Caco-2 (cell line): Measurements from ENCODE around the gene ZNF277. TPM values are rescaled to one million over a fixed set of nuclear protein-coding genes. Genes with fewer than 3 reads are reported as not detected.

Source experiments
- BruUV-seq: library from RNA; stranded (reverse); fragments of 400-500 nt; replicated peaks from 2 replicates; lab custom pipeline; 2021; lab: Mats Ljungman, UMichigan
- CTCF ChIA-PET: fragments of 300-600 bp; sonication (Branson Sonifier 250); formaldehyde crosslinking; loops from one replicate; lab custom pipeline; 2022; ENCODE audit warnings: antibody characterized with exemption; lab: Charles Lee
- POLR2A ChIA-PET: fragments of 300-600 bp; sonication (Branson Sonifier 250); formaldehyde crosslinking; loops from one replicate; lab custom pipeline; 2022; ENCODE audit warnings: antibody characterized with exemption; lab: Charles Lee
- DNase-seq, 2 experiments: peaks; one replicate each; pipeline versions ENCODE4 v3.0.0 to v3.0.0-alpha.2; 2020 to 2022
- H3K27me3 ChIP-seq: replicated peaks from 2 replicates; pipeline ENCODE4 v1.6.0; 2011; ENCODE audit warnings: low read length; ENCODE audit not compliant: control insufficient read depth, insufficient read depth
- H3K36me3 ChIP-seq: 2 replicates; pipeline ENCODE4 v1.5.1; 2011; ENCODE audit warnings: low read length; ENCODE audit not compliant: control insufficient read depth, insufficient read depth
- H3K4me1 ChIP-seq: fragments of 250-450 bp; sonication (Bioruptor Pico); 2 replicates; pipeline ENCODE4 v1.5.1; 2020; ENCODE audit warnings: mild to moderate bottlenecking
- H3K4me3 ChIP-seq: 2 replicates; pipeline ENCODE4 v1.5.1; 2011; ENCODE audit warnings: low read depth, mild to moderate bottlenecking, control low read depth, low read length
- H3K9me3 ChIP-seq: fragments of 250-450 bp; sonication (Bioruptor Pico); 2 replicates; pipeline ENCODE4 v1.5.1; 2020; ENCODE audit warnings: mild to moderate bottlenecking, moderate library complexity
- H3K27ac Mint-ChIP-seq: one replicate; pipeline ENCODE4 v1.8.0; 2022; ENCODE audit warnings: mixed read lengths; ENCODE audit not compliant: unreplicated experiment
- H3K27me3 Mint-ChIP-seq: one replicate; pipeline ENCODE4 v1.8.0; 2022; ENCODE audit warnings: mixed read lengths; ENCODE audit not compliant: insufficient read depth, unreplicated experiment
- H3K36me3 Mint-ChIP-seq: one replicate; pipeline ENCODE4 v1.8.0; 2022; ENCODE audit warnings: mild to moderate bottlenecking, mixed read lengths; ENCODE audit not compliant: insufficient read depth, unreplicated experiment
- H3K4me1 Mint-ChIP-seq: one replicate; pipeline ENCODE4 v1.8.0; 2022; ENCODE audit warnings: low read depth, mixed read lengths; ENCODE audit not compliant: unreplicated experiment
- H3K4me3 Mint-ChIP-seq: one replicate; pipeline ENCODE4 v1.8.0; 2022; ENCODE audit warnings: mild to moderate bottlenecking, moderate library complexity, mixed read lengths; ENCODE audit not compliant: unreplicated experiment
- H3K9me3 Mint-ChIP-seq: one replicate; pipeline ENCODE4 v1.8.0; 2022; ENCODE audit warnings: mixed read lengths; ENCODE audit not compliant: unreplicated experiment
- intact Hi-C: fragments of 100-400 bp; cut with micrococcal nuclease; formaldehyde crosslinking; loops from one replicate; pipeline ENCODE4 v1.10.0; 2022; ENCODE audit not compliant: unreplicated experiment
- total RNA-seq: library from RNA; stranded (reverse); gene quantifications from 2 replicates; pipeline ENCODE4 v1.2.3, GENCODE V29; 2022
- TF ChIP-seq, protein P1 (sequence below), 2 experiments: fragments of 200-600 bp in 1 of 2; IDR thresholded peaks; 1 replicate in 1 of 2; 2 replicates in 1 of 2; pipeline versions ENCODE4 v1.5.1 to v1.8.0; 2011 to 2022; ENCODE audit warnings: antibody characterized with exemption in 1 of 2, control low read depth in 1 of 2, inconsistent platforms in 1 of 2, low read depth in 1 of 2, low read length in 1 of 2, mild to moderate bottlenecking in 1 of 2, moderate library complexity in 1 of 2; ENCODE audit not compliant: insufficient read depth in 1 of 2, severe bottlenecking in 1 of 2, unreplicated experiment in 1 of 2

Gene ZNF277
- total RNA-seq, 1 experiment from 2014 or later: 22.8 TPM

DNA sequence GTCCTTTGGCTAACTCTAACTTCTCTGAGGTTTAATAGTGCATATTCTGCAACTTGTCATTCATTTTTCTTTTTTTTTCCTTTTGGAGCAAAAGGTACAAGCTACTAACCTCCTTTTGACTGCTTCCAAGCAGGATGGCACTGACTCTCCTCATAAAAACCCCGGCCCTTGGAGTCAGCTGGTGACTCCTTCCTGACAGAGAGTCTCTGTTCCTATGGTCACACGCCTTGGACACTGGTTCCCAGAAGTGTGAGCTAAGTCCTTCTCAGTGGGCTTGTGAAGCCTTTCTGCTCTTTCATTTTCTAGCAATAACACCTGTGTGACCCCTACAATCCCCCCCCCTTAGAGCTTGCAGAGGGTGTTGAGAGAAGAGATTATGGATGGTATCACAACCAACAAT, 22.0 kb upstream of the ZNF277 start:
- Mint-ChIP-seq H3K36me3 (no peaks in the 10 kb centered on the region), H3K27me3 (peaks cover 6% of the 10 kb centered on the region), H3K4me3 (no peak overlapping the region), H3K4me1 (no peaks in the 10 kb centered on the region), H3K9me3 (no peaks in the 10 kb centered on the region), H3K27ac (no peak overlapping the region)
- H3K36me3 ChIP-seq: no peaks in the 10 kb centered on the region
- POLR2A ChIA-PET: no interaction called here
- no peak for DNase-seq
- H3K9me3 ChIP-seq: no peaks in the 10 kb centered on the region
- intact Hi-C loops: no loop called here
- CTCF ChIA-PET: no interaction called here
- H3K4me3 ChIP-seq: no peak overlapping the region
- no peaks in the 10 kb centered on the region for H3K4me1 ChIP-seq
- BruUV-seq: no TSS peak
- TF ChIP-seq, protein P1, sequence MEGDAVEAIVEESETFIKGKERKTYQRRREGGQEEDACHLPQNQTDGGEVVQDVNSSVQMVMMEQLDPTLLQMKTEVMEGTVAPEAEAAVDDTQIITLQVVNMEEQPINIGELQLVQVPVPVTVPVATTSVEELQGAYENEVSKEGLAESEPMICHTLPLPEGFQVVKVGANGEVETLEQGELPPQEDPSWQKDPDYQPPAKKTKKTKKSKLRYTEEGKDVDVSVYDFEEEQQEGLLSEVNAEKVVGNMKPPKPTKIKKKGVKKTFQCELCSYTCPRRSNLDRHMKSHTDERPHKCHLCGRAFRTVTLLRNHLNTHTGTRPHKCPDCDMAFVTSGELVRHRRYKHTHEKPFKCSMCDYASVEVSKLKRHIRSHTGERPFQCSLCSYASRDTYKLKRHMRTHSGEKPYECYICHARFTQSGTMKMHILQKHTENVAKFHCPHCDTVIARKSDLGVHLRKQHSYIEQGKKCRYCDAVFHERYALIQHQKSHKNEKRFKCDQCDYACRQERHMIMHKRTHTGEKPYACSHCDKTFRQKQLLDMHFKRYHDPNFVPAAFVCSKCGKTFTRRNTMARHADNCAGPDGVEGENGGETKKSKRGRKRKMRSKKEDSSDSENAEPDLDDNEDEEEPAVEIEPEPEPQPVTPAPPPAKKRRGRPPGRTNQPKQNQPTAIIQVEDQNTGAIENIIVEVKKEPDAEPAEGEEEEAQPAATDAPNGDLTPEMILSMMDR (IDR thresholded peaks at IDR 0.05; ENCODE audit: insufficient read depth in 1 of 2, low read depth in 1 of 2, low read length in 1 of 2, severe bottlenecking in 1 of 2, unreplicated experiment in 1 of 2): no peak
- peaks cover 1% of the 10 kb centered on the region; the same call in 1 of the 2 replicates for H3K27me3 ChIP-seq

DNA sequence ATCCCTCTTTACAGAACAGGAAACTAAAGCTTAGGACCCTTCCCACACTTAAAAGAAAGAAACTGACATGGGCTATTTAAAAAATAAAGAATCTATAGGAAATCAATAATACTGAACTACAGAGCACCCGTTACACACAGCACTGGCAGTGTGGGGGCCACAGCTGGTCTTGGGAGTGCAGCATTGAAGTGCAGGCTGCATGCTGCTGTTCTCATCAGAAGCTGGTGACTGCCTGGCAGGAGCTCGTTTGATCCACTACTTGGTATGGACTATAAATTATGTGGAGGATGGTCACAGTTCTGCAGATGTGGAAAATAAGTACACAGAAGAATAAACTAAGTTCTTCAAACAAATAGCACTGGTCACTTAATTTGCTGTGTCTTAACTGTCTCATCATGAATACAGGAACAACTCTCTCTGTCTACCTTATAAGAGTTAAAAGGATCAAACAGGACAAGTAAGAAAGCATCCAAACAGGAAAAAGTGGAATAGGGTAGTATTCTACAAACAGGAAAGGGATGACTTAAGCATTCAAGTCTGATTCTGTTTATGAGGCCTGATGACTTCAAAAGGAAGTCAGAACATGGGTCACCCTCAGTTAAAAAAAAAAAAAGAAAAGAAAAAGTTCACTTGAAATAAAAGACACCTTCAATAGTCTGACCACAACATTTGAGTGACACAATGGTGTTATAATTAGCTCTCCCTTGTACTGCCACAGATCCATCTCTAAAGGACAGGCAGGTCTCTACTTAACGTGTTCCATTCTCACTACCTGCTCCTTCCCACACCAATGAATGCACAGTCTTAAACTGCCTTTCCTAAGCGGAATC, 21.3 kb upstream of the ZNF277 start:
- BruUV-seq: no TSS peak
- intact Hi-C loops: no loop called here
- TF ChIP-seq, protein P1 (IDR thresholded peaks at IDR 0.05; ENCODE audit: insufficient read depth in 1 of 2, low read depth in 1 of 2, low read length in 1 of 2, severe bottlenecking in 1 of 2, unreplicated experiment in 1 of 2): no peak
- no peaks in the 10 kb centered on the region for H3K4me1 ChIP-seq
- H3K27me3 Mint-ChIP-seq: peaks cover 9% of the 10 kb centered on the region
- H3K27me3 ChIP-seq: peaks cover 1% of the 10 kb centered on the region; the same call in 1 of the 2 replicates
- H3K9me3 Mint-ChIP-seq: no peaks in the 10 kb centered on the region
- no peaks in the 10 kb centered on the region for H3K4me1 Mint-ChIP-seq
- ChIA-PET CTCF (no interaction called here), POLR2A (no interaction called here)
- H3K4me3 Mint-ChIP-seq: no peak overlapping the region
- no peaks in the 10 kb centered on the region for H3K36me3 ChIP-seq
- H3K36me3 Mint-ChIP-seq: no peaks in the 10 kb centered on the region
- no peak overlapping the region for H3K27ac Mint-ChIP-seq
- DNase-seq: no peak
- H3K4me3 ChIP-seq: no peak overlapping the region
- H3K9me3 ChIP-seq: no peaks in the 10 kb centered on the region

DNA sequence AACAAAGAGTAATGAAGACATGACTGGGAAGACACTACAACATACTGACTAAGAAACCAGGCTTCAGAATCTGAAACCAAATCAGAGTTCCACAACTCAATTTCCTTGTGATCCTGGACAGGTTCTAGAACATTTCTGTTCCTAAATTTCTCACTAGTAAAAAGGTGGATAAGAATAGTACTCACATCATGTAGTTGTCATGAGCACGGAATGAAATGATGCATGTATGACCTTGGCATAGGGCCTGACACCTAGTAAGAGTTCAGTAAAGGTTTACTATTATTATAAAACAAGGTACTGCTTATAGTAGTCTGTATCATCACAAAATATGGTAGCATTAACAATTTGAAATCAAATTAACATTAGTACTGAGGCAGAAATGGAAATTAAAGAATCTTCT, 20.2 kb upstream of the ZNF277 start:
- no peak for DNase-seq
- H3K4me3 ChIP-seq: no peak overlapping the region
- no peaks in the 10 kb centered on the region for H3K4me1 Mint-ChIP-seq
- ChIA-PET CTCF (no interaction called here), POLR2A (no interaction called here)
- no peak overlapping the region for H3K4me3 Mint-ChIP-seq
- H3K27ac Mint-ChIP-seq: no peak overlapping the region
- H3K9me3 Mint-ChIP-seq: no peaks in the 10 kb centered on the region
- no peaks in the 10 kb centered on the region; the same call in 1 of the 2 replicates for H3K27me3 ChIP-seq
- H3K36me3 ChIP-seq: no peaks in the 10 kb centered on the region
- intact Hi-C loops: no loop called here
- no peaks in the 10 kb centered on the region for H3K4me1 ChIP-seq
- no TSS peak for BruUV-seq
- TF ChIP-seq, protein P1 (IDR thresholded peaks at IDR 0.05; ENCODE audit: insufficient read depth in 1 of 2, low read depth in 1 of 2, low read length in 1 of 2, severe bottlenecking in 1 of 2, unreplicated experiment in 1 of 2): no peak
- H3K9me3 ChIP-seq: no peaks in the 10 kb centered on the region
- H3K36me3 Mint-ChIP-seq: no peaks in the 10 kb centered on the region
- H3K27me3 Mint-ChIP-seq: peaks cover 6% of the 10 kb centered on the region
